Endothelial cell of umbilical vein (primary cell): ENCODE measurements around the gene MYO1F. TPM values are rescaled to one million over a fixed set of nuclear protein-coding genes. Genes with fewer than 3 reads are reported as not detected.

Experiments used
- BruUV-seq: library from RNA; stranded (reverse); fragments of 400-500 nt; replicated peaks from 2 replicates; lab custom pipeline; 2021; lab: Mats Ljungman, UMichigan
- CTCF ChIA-PET: fragments of 300-600, 350-600 bp; sonication (Branson Sonifier 250); formaldehyde crosslinking; loops from one replicate; lab custom pipeline; 2021; ENCODE audit warnings: antibody characterized with exemption, inconsistent platforms; lab: Charles Lee
- POLR2A ChIA-PET: fragments of 300-600, 350-600 bp; sonication (Branson Sonifier 250); formaldehyde crosslinking; loops from one replicate; lab custom pipeline; 2021; ENCODE audit warnings: antibody characterized with exemption, inconsistent platforms; lab: Charles Lee
- DNase-seq: peaks from one replicate; pipeline ENCODE4 v3.0.0-alpha.2; 2011; ENCODE audit warnings: low read depth, low spot score
- FAIRE-seq: peaks from 2 replicates; lab custom pipeline; 2011; peaks lifted over from hg19 to GRCh38; lab: Jason Lieb, UNC
- H2AFZ ChIP-seq: 2 replicates; pipeline ENCODE4 v1.6.0; 2012; ENCODE audit warnings: low read depth, low read length, control low read depth, inconsistent platforms
- H3K27ac ChIP-seq: 2 replicates; pipeline ENCODE4 v1.5.1; 2011; ENCODE audit warnings: low read depth, mild to moderate bottlenecking, control low read depth, low read length, moderate library complexity; ENCODE audit not compliant: insufficient read depth
- H3K27me3 ChIP-seq, 2 experiments: 2 replicates each; pipeline versions ENCODE4 v1.6.0 to v1.6.1; 2011; ENCODE audit warnings: low read length in 2 of 2, mixed read lengths in 1 of 2; ENCODE audit not compliant: control insufficient read depth in 2 of 2, insufficient read depth in 2 of 2
- H3K36me3 ChIP-seq, 2 experiments: 2 replicates in 1 of 2; 3 replicates in 1 of 2; pipeline ENCODE4 v1.5.1; 2011; ENCODE audit warnings: low read length in 2 of 2, mild to moderate bottlenecking in 1 of 2, moderate library complexity in 1 of 2; ENCODE audit not compliant: control insufficient read depth in 2 of 2, insufficient read depth in 2 of 2; ENCODE audit errors: extremely low read depth in 1 of 2
- H3K4me1 ChIP-seq: 3 replicates; pipeline ENCODE4 v1.5.1; 2011; ENCODE audit warnings: mild to moderate bottlenecking, low read length; ENCODE audit not compliant: control insufficient read depth, insufficient read depth; ENCODE audit errors: extremely low read depth
- H3K4me2 ChIP-seq: 2 replicates; pipeline ENCODE4 v1.6.1; 2011; ENCODE audit warnings: low read length, control low read depth, mixed read lengths; ENCODE audit not compliant: insufficient read depth
- H3K4me3 ChIP-seq, 3 experiments: fragments of 200-600 bp in 1 of 3; sonication (generic), shearing (Covaris generic) in 1 of 3; replicated peaks in 1 of 3; 2 replicates each; pipeline ENCODE4 v1.5.1; 2011 to 2016; ENCODE audit warnings: control low read depth in 3 of 3, low read length in 3 of 3, mild to moderate bottlenecking in 2 of 3, inconsistent platforms in 1 of 3, low read depth in 1 of 3, moderate library complexity in 1 of 3; ENCODE audit not compliant: insufficient read depth in 1 of 3
- H3K79me2 ChIP-seq: 2 replicates; pipeline ENCODE4 v1.6.0; 2012; ENCODE audit warnings: low read length, inconsistent platforms; ENCODE audit not compliant: control insufficient read depth, insufficient read depth
- H3K9ac ChIP-seq: replicated peaks from 2 replicates; pipeline ENCODE3; 2011; ENCODE audit warnings: low read length, control low read depth; ENCODE audit not compliant: insufficient read depth; ENCODE audit errors: extremely low read depth
- H3K9me1 ChIP-seq: replicated peaks from 3 replicates; pipeline ENCODE4 v1.6.0; 2011; ENCODE audit warnings: mild to moderate bottlenecking, low read length; ENCODE audit not compliant: control insufficient read depth, insufficient read depth; ENCODE audit errors: extremely low read depth
- H3K9me3 ChIP-seq: replicated peaks from 2 replicates; pipeline ENCODE4 v1.5.1; 2012; ENCODE audit warnings: low read length, inconsistent platforms; ENCODE audit not compliant: control insufficient read depth, insufficient read depth
- H4K20me1 ChIP-seq: replicated peaks from 2 replicates; pipeline ENCODE3; 2011; ENCODE audit warnings: mild to moderate bottlenecking, low read length; ENCODE audit not compliant: control insufficient read depth, insufficient read depth; ENCODE audit errors: extremely low read depth
- CTCF ChIP-seq, 2 donors: IDR thresholded peaks; 1 replicate in 1 of 2; 2 replicates in 1 of 2; pipeline ENCODE4 v1.5.1; 2011; ENCODE audit warnings: low read length in 2 of 2, mild to moderate bottlenecking in 2 of 2, moderate library complexity in 2 of 2, control low read depth in 1 of 2, inconsistent platforms in 1 of 2, low read depth in 1 of 2; ENCODE audit not compliant: insufficient read depth in 1 of 2; ENCODE audit errors: extremely low read depth in 1 of 2
- EZH2 ChIP-seq: IDR thresholded peaks from 2 replicates; pipeline ENCODE4 v1.6.1; 2012; ENCODE audit warnings: borderline replicate concordance, low read depth, mild to moderate bottlenecking, moderate library complexity, low read length, inconsistent platforms; ENCODE audit not compliant: severe bottlenecking
- FOS ChIP-seq: IDR thresholded peaks from 2 replicates; pipeline ENCODE4 v1.6.1; 2011; ENCODE audit warnings: mild to moderate bottlenecking, low read length, moderate library complexity, borderline replicate concordance; ENCODE audit not compliant: insufficient read depth
- GATA2 ChIP-seq: IDR thresholded peaks from 2 replicates; pipeline ENCODE4 v1.7.0; 2011; ENCODE audit warnings: low read depth, mild to moderate bottlenecking, moderate library complexity, mixed read lengths, low read length; ENCODE audit not compliant: insufficient read length, insufficient read depth
- JUN ChIP-seq: IDR thresholded peaks from 2 replicates; pipeline ENCODE4 v1.6.1; 2011; ENCODE audit warnings: borderline replicate concordance, low read depth; ENCODE audit not compliant: insufficient read length, insufficient read depth
- MAX ChIP-seq: IDR thresholded peaks from 2 replicates; pipeline ENCODE4 v1.6.1; 2011; ENCODE audit not compliant: insufficient read depth, insufficient read length
- MYC ChIP-seq: IDR thresholded peaks from one replicate; pipeline ENCODE4 v1.6.1; 2011; ENCODE audit warnings: mild to moderate bottlenecking, low read depth, low read length
- POLR2A ChIP-seq: IDR thresholded peaks from 2 replicates; pipeline ENCODE4 v1.6.1; 2012; ENCODE audit warnings: low read depth, mild to moderate bottlenecking, control low read depth, low read length
- POLR2AphosphoS5 ChIP-seq: IDR thresholded peaks from 2 replicates; pipeline ENCODE4 v1.6.1; 2012; ENCODE audit warnings: low read depth, mild to moderate bottlenecking, control low read depth, low read length, moderate library complexity; ENCODE audit not compliant: insufficient read depth
- dilution Hi-C: fragments of 300-500 bp; cut with MboI; formaldehyde crosslinking; loops from one replicate; pipeline ENCODE4 v1.15.0; 2019; ENCODE audit warnings: low sequenced_read_pairs; ENCODE audit not compliant: extremely low pct_ligation_motif_present
- intact Hi-C: fragments of 100-400 bp; cut with micrococcal nuclease; formaldehyde crosslinking; loops from one replicate; pipeline ENCODE4 v1.10.0; 2022
- polyA plus RNA-seq, 4 experiments: library from polyadenylated mRNA; depleted of rRNA in 3 of 4; stranded (reverse) in 3 of 4; unstranded in 1 of 4; fragments of >200 nt; gene quantifications; 2 replicates each; pipeline versions ENCODE4 v1.2.1 to v1.2.3, GENCODE V29; 2011 to 2012; ENCODE audit warnings: missing spikeins in 1 of 4
- total RNA-seq: library from RNA; stranded (reverse); gene quantifications from 2 replicates; pipeline ENCODE4 v1.2.3, GENCODE V29; 2021

The MYO1F gene
- total and polyA plus RNA-seq, 2 donors (not counting 3 experiments of a cell fraction or from before 2014, with no cell fraction given), result 0.22 to 0.39 TPM

GRCh38 chr19:8504919-8505318 is 72.3 kb downstream of the MYO1F start:
- dilution Hi-C loops (no loop called here), intact Hi-C loops (loop anchor here (5.0 kb wide), 1 partner anchor 48 kb away; no protein-coding TSS in a partner anchor)
- no peak overlapping the region for H3K27ac ChIP-seq
- H3K36me3 ChIP-seq, result no peaks in the 10 kb centered on the region
- no peak overlapping the region for H3K4me2 ChIP-seq
- no peaks in the 10 kb centered on the region for H3K27me3 ChIP-seq
- DNase-seq, result no peak
- H3K4me3 ChIP-seq, result no peak overlapping the region
- no peaks in the 10 kb centered on the region for H3K9me3 ChIP-seq
- H3K9ac ChIP-seq, result no peak overlapping the region
- H2AFZ ChIP-seq, result no peak overlapping the region
- POLR2A ChIA-PET, result no interaction called here
- no peak for TF ChIP-seq GATA2
- TF ChIP-seq EZH2, result no peak
- TF ChIP-seq MYC, result no peak
- no peak for TF ChIP-seq MAX
- TF ChIP-seq JUN, result no peak
- TF ChIP-seq FOS, result no peak
- no peak for TF ChIP-seq CTCF (IDR thresholded peaks at IDR 0.05; ENCODE audit: extremely low read depth in 1 of 2, insufficient read depth in 1 of 2, low read depth in 1 of 2, low read length in 2 of 2)
- TF ChIP-seq POLR2AphosphoS5, result no peak
- no peak for TF ChIP-seq POLR2A
- no peaks in the 10 kb centered on the region for H3K9me1 ChIP-seq
- FAIRE-seq, result no peak
- H4K20me1 ChIP-seq, result no peaks in the 10 kb centered on the region
- peaks cover 8% of the 10 kb centered on the region for H3K4me1 ChIP-seq
- no peaks in the 10 kb centered on the region for H3K79me2 ChIP-seq
- BruUV-seq, result no TSS peak
- CTCF ChIA-PET, result interaction anchor here (1.1 to 3.4 kb wide), 12 partner anchors 8 to 165 kb away, joined by 3 to 40 read pairs (median 5); partner anchors contain the start of genes MARCHF2 and ZNF414
